GM18502 (cell line): ENCODE measurements around the gene GNAZ.

Experiments
- ATAC-seq: cut with Tn5 transposase; IDR thresholded peaks from one replicate; pipeline ENCODE4 v1.9.1; 2021; ENCODE audit warnings: mild to moderate bottlenecking; ENCODE audit not compliant: unreplicated experiment, poor library complexity

Gene GNAZ

GRCh38 chr22:23166042-23166831 is 95.9 kb downstream of the GNAZ start:
- no peak for ATAC-seq

DNA sequence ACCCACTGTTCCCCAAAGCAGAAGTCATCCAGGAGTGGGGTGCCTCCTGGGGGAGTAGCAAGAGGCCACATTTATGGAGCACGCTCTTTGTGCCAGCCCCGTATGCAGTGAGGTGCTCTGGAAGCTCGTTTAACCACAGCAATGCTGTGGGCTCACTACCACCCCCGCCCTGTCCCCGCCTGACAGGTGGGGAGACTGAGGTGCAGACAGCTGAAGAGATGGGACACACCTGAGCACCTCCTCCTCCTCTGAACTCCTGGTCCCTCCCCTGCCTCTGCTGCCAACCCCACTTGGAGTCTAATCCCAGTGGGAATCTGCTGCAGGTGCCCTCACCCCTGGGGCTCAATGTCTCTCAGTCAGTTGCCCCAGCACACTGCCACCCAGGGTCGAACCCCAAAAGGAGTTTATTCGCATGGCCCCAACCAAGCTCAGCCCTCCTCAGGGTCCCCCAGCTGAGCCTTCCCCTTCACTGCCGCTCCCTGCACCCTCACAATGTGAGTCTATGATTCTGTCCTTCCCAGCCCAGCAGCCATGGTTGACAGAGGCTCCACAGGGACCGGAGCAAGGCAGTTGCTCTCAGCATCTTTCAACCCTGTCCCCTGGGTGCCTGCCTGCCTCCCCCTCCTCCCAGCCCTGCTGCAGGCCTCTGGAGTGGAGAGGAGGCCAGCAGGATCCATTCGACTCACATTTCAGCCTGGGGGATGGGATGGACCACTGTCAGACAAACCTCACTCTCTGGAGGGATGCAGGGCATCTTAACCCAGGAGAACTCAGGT is 96.7 kb downstream of the GNAZ start:
- no peak for ATAC-seq

DNA sequence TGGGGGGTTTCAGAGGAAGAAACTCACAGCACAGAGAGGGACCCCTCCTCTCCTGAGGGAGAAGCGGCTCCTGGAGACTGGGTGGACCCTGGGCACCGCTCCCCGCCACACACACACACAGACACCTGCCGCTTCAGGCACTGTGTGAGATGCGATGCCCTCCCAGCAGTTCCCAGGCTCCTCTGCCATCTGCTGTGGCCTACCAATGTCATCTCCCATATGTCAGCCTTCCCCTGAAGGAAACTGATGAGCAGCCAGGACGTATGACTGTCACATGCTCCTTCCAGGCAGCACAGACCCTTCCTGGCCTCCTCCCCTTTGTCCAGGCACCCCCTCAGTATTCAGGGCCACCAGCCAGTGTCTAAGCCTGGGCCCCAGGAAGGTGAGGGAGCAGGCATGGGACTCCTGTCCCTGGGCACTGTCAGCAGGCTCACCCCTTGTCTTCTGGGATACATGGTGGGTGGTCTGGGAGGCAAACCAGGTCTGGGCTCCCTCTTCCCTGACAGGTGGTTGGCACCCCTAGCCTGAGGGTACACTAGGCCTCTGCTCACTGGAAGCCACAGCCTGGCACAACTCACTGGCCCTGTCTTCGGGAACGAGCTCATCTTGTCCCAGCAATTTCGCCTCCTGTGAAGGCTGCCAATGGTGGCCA is 98.2 kb downstream of the GNAZ start:
- ATAC-seq = no peak

DNA sequence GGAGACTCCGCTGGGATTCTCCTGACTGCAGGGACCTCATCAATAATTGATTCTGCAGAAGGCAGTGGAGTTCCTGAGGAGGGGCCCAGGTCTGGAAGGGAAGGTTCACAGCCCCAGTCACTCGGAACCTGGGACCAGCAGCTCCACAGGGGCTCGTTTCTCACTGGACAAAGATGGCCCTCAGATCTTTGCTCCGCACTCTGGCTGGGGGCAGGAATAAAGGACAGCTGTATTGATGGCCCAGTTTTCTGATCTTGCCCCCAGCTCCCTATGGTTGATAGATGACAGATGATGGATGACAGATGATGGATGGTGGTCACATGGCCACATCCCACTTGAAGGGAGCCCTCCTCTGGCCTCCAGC is 98.7 kb downstream of the GNAZ start:
- ATAC-seq = no peak
